GM21515 (cell line): ENCODE results near the gene MROH2B.

Source experiments
- ATAC-seq: cut with Tn5 transposase; IDR thresholded peaks from one replicate; pipeline ENCODE4 v1.9.1; 2021; ENCODE audit not compliant: unreplicated experiment

The MROH2B gene

DNA sequence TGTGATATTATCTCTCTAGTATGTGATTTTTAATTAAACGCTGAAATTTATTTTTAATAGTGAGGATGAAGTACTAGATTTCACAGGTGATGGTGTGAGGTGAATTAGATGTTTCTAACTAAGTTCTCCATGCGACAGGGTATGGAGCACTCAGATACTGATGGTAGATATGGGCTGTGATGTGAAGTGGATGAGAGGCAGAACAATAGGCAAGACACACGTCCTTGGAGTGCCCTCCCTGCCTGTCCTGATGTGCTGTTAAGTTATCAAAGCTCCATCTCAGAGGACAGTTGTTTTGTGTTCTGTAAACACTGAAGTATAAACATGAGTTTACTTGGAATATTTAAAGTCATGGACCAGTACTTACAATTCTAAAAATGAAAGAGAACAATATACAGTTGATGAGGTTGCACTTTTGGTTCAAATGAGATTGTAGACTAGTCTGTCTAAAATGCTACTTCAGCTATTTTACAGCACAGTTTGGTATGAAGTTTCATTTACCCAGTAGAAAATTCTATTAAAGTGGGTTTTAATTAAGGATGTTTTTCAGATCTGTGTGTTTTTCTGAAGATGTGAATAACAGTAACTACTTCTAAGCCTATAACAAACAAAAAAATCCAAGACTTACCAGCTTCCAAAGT is 97.7 kb downstream of the MROH2B start:
- ATAC-seq, result no peak

DNA sequence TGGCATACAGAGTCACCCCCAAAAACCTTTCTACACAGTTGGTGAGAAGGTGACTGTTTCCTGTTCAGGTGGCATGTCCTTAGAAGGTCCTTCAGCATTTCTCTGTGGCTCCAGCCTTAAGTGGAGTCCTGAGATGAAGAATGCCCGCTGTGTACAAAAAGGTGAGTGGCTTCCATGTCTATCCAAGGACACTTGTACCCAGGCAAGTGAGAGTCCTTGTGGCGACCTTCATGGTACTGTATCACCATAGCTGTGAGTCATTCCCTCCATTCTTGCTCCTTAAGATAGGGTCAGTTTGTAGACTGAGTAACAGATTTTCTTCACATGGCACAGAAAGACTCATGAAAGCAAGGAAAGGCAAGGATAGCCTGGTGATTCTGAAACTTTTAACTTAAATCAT is 98.7 kb downstream of the MROH2B start:
- no peak for ATAC-seq

DNA sequence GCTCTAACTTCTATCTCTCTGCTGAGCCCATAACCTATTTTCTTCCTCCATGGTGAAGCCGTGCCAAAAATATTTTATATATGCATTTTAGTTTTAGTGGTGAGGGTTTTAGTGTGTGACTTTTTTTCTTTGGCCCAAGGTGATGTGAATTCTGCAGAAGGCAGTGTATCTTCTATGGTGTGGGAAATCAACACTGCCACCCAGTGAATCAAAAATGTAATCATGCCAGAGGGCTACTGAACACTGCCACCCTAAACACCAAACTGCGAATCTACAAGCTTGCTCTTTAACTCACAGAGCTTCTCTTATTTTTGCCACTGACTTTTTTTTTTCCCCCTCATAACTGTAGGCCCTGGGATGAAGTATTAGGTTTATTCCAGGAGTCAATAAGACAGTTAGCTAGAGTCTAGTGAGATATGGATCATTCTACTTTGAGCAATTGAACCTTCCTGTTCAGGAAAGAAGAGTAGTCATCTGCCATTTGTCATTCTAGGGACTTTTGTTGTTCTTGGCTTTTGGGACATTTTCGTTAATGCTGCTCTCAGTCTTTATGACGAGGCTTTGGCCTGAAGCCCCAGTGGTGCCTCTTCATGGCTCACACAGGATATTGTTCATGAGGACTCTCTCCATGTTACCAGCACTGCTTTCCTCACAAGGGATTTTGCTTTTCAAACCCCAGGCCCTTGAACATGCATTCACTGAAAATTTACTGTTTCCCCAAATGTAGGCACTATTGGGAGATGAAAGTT is 108.8 kb downstream of the MROH2B start:
- ATAC-seq, result no peak

DNA sequence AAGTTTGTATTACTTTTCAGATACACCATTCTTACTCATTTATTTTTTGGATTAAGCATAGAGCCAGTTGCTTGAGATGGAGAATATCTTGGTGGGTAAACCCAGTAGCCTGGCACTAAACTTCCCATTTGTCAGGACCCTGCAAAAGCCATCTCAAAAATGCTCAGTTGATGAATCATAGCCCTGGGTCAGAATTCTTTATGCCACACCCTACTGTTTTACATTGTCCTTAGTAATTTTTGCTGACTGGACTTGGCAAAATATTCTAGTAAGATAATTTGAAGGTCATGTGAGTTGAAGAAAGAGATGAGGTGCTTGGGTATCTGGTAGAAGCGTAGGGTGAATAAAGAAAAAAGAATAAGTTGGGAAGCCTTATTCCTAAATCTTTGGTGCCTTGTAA is 111.1 kb downstream of the MROH2B start:
- no peak for ATAC-seq

GRCh38 chr5:40958811-40959210 is 112.3 kb downstream of the MROH2B start:
- no peak for ATAC-seq

DNA sequence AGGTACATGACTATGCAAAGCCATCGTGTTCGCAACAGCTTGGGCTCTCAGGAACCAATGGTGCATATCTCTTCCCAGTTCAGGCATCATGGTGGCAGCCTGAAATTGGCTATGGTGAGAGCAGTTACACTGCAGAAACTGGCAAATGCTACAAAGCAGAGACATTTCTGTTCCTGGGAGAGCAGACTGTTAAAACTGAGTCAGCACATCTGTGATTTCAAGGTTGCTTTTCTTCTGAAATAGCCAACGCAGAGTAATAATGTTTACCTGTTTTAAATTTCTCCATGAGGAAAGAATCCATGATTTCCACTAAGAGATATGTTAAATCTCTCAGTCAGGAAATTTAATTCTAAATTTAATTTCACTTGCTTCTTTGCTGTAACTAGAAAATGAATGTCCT is 114.1 kb downstream of the MROH2B start:
- no peak for ATAC-seq

DNA sequence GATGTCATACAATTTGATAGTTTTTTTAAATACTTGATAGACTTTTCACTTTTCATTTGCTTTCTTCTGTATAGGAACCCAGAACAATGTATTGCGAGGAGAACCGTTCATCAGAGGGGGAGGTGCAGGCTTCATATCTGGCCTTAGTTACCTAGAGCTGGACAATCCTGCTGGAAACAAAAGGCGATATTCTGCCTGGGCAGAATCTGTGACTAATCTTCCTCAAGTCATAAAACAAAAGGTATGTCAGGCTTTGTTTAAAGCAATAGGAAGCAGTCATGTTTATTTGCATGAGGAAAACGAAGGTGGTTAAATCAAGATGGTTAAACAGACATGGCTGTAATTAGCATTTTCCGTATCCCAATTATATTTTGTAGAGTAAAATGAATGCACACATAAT is 115.8 kb downstream of the MROH2B start:
- no peak for ATAC-seq
